CD4-positive, alpha-beta T cell (primary cell): Measurements from ENCODE around the gene HEPACAM2. TPM values are rescaled to one million over a fixed set of nuclear protein-coding genes. Genes with fewer than 3 reads are reported as not detected.

ENCODE experiments used
- ATAC-seq: fragments of 200-7000 bp; cut with Tn5 transposase; one replicate; pipeline ENCODE4 v1.10.0; 2022; ENCODE audit warnings: mild to moderate bottlenecking; ENCODE audit not compliant: poor library complexity
- CTCF ChIA-PET: fragments of 350-600 bp; sonication (Branson Sonifier 250); formaldehyde crosslinking; loops from one replicate; lab custom pipeline; 2021; ENCODE audit warnings: antibody characterized with exemption, inconsistent platforms; lab: Charles Lee
- POLR2A ChIA-PET: fragments of 350-600 bp; sonication (Branson Sonifier 250); formaldehyde crosslinking; loops from one replicate; lab custom pipeline; 2021; ENCODE audit warnings: antibody characterized with exemption, inconsistent platforms; lab: Charles Lee
- DNase-seq, 14 experiments: peaks; one replicate each; pipeline ENCODE4 v3.0.0-alpha.2; 2013 to 2020; ENCODE audit warnings: mixed read lengths in 2 of 14
- H3K27ac ChIP-seq, 2 donors: one replicate each; pipeline versions ENCODE4 v1.5.1 to v1.7.0; 2013; ENCODE audit warnings: low read length in 2 of 2, low read depth in 1 of 2, mild to moderate bottlenecking in 1 of 2
- H3K27me3 ChIP-seq, 2 experiments: 1 replicate in 1 of 2; 2 replicates in 1 of 2; pipeline versions ENCODE4 v1.6.1 to v1.7.0; 2013; ENCODE audit warnings: low read length in 2 of 2, control low read depth in 1 of 2, mild to moderate bottlenecking in 1 of 2, moderate library complexity in 1 of 2; ENCODE audit not compliant: insufficient read depth in 2 of 2, control insufficient read depth in 1 of 2
- H3K36me3 ChIP-seq: one replicate; pipeline ENCODE4 v1.6.1; 2013; ENCODE audit warnings: low read length, control low read depth; ENCODE audit not compliant: insufficient read depth
- H3K4me1 ChIP-seq: one replicate; pipeline ENCODE4 v1.6.1; 2013; ENCODE audit warnings: low read length, control low read depth; ENCODE audit not compliant: insufficient read depth
- H3K4me3 ChIP-seq: one replicate; pipeline ENCODE4 v1.5.1; 2013; ENCODE audit warnings: mild to moderate bottlenecking, low read length, moderate library complexity
- H3K9me3 ChIP-seq, 2 experiments: 1 replicate in 1 of 2; 2 replicates in 1 of 2; pipeline versions ENCODE4 v1.6.1 to v1.7.0; 2013; ENCODE audit warnings: low read length in 2 of 2, mild to moderate bottlenecking in 2 of 2, control low read depth in 1 of 2, moderate library complexity in 1 of 2; ENCODE audit not compliant: control insufficient read depth in 1 of 2, insufficient read depth in 1 of 2
- H3K27ac Mint-ChIP-seq: one replicate; pipeline ENCODE4 v1.8.0; 2020; ENCODE audit warnings: mixed read lengths
- H3K27me3 Mint-ChIP-seq: one replicate; pipeline ENCODE4 v1.8.0; 2021; ENCODE audit warnings: mixed read lengths
- H3K36me3 Mint-ChIP-seq: one replicate; pipeline ENCODE4 v1.8.0; 2021; ENCODE audit warnings: low read depth, mixed read lengths
- H3K4me1 Mint-ChIP-seq: one replicate; pipeline ENCODE4 v1.8.0; 2021; ENCODE audit warnings: low read depth, mixed read lengths
- H3K4me3 Mint-ChIP-seq: one replicate; pipeline ENCODE4 v1.8.0; 2020; ENCODE audit warnings: mild to moderate bottlenecking, mixed read lengths
- H3K9me3 Mint-ChIP-seq: one replicate; pipeline ENCODE4 v1.8.0; 2020; ENCODE audit warnings: mixed read lengths
- CTCF ChIP-seq: fragments of 200-600 bp; IDR thresholded peaks from one replicate; pipeline ENCODE4 v1.8.0; 2022; ENCODE audit warnings: antibody characterized with exemption, mild to moderate bottlenecking
- intact Hi-C, 2 experiments: fragments of 100-400 bp; cut with DNase I in 1 of 2; cut with micrococcal nuclease in 1 of 2; formaldehyde crosslinking; loops; one replicate each; pipeline versions ENCODE4 v1.15.1 to v1.9.0; 2023 to 2025; cut with DNase I, micrococcal nuclease
- total RNA-seq, 174 experiments: library from RNA in 2 of 174; stranded (reverse) in 2 of 174; gene quantifications; one replicate each; pipeline ENCODE4 v1.2.3 and lab custom pipeline; 2021 to 2026

HEPACAM2 gene
- total RNA-seq, 2 experiments from 2014 or later: not detected

- H3K4me3 ChIP-seq: no peak overlapping the region
- Mint-ChIP-seq H3K36me3 (peaks cover 6% of the 10 kb centered on the region), H3K27ac (no peak overlapping the region), H3K4me3 (no peak overlapping the region), H3K4me1 (peaks cover 16% of the 10 kb centered on the region), H3K9me3 (no peaks in the 10 kb centered on the region), H3K27me3 (no peaks in the 10 kb centered on the region)
- no peaks in the 10 kb centered on the region for H3K9me3 ChIP-seq
- intact Hi-C loops: no loop called here
- H3K4me1 ChIP-seq: no peaks in the 10 kb centered on the region
- ChIA-PET POLR2A (no interaction called here), CTCF (interaction anchor here (1.0 kb wide), 1 partner anchor 10 kb away, joined by 3 read pairs; the partner anchor contains the start of gene VPS50)
- no peak for TF ChIP-seq CTCF
- H3K27me3 ChIP-seq: no peaks in the 10 kb centered on the region
- ATAC-seq: no peak
- H3K36me3 ChIP-seq: peaks cover 14% of the 10 kb centered on the region
- H3K27ac ChIP-seq: no peak overlapping the region
- DNase-seq: no peak
Measured at GRCh38 chr7:93242106-93242505, 15.8 kb upstream of the HEPACAM2 start.

GRCh38 chr7:93239824-93240223, 13.6 kb upstream of the HEPACAM2 start:
- DNase-seq: no peak
- no peak for TF ChIP-seq CTCF
- intact Hi-C loops: loop anchor here (10.0 kb wide), 4 partner anchors 405 to 1425 kb away; partner anchors contain the start of genes ANKIB1 (in 1 of the 2), CDK6 (in 1 of the 2) and KRIT1 (in 1 of the 2)
- no peak overlapping the region for H3K27ac ChIP-seq
- no peaks in the 10 kb centered on the region for H3K9me3 ChIP-seq
- Mint-ChIP-seq H3K4me1 (peaks cover 2% of the 10 kb centered on the region), H3K27me3 (no peaks in the 10 kb centered on the region), H3K4me3 (no peak overlapping the region), H3K36me3 (peaks cover 6% of the 10 kb centered on the region), H3K9me3 (no peaks in the 10 kb centered on the region), H3K27ac (no peak overlapping the region)
- POLR2A ChIA-PET: interaction anchor here (0.6 to 0.8 kb wide), 2 partner anchors 8 to 12 kb away, joined by 3 to 4 read pairs; partner anchors contain the start of gene VPS50
- no peak overlapping the region for H3K4me3 ChIP-seq
- H3K27me3 ChIP-seq: no peaks in the 10 kb centered on the region
- H3K4me1 ChIP-seq: no peaks in the 10 kb centered on the region
- H3K36me3 ChIP-seq: peaks cover 14% of the 10 kb centered on the region
- no peak for ATAC-seq
- CTCF ChIA-PET: interaction anchor here (1.9 kb wide), 1 partner anchor 12 kb away, joined by 6 read pairs; no protein-coding TSS in a partner anchor

- TF ChIP-seq CTCF: no peak
- intact Hi-C loops: loop anchor here (10.0 kb wide), 4 partner anchors 404 to 1426 kb away; partner anchors contain the start of genes ANKIB1 (in 1 of the 2), CDK6 (in 1 of the 2) and KRIT1 (in 1 of the 2)
- CTCF ChIA-PET: interaction anchor here (0.6 kb wide), 1 partner anchor 40 kb away, joined by 3 read pairs; no protein-coding TSS in a partner anchor
- POLR2A ChIA-PET: no interaction called here
- ATAC-seq (no peak), DNase-seq (no peak)
- Histone ChIP-seq H3K9me3 (no peaks in the 10 kb centered on the region), H3K4me1 (no peaks in the 10 kb centered on the region), H3K4me3 (no peak overlapping the region), H3K27me3 (no peaks in the 10 kb centered on the region), H3K27ac (no peak overlapping the region), H3K36me3 (peaks cover 14% of the 10 kb centered on the region)
- Mint-ChIP-seq H3K36me3 (peaks cover 6% of the 10 kb centered on the region), H3K27me3 (no peaks in the 10 kb centered on the region), H3K4me1 (no peaks in the 10 kb centered on the region), H3K4me3 (no peak overlapping the region), H3K9me3 (no peaks in the 10 kb centered on the region), H3K27ac (no peak overlapping the region)
Measured at GRCh38 chr7:93238748-93239147, 12.5 kb upstream of the HEPACAM2 start.
